OCI-LY1 (cell line): Measurements from ENCODE around the gene ZNF462.

Source experiments
- H2AFZ ChIP-seq: fragments of 200-600 bp; sonication (generic), shearing (Covaris generic); 2 replicates; pipeline ENCODE4 v1.6.0; 2014; ENCODE audit warnings: antibody characterized with exemption, mild to moderate bottlenecking, low read length
- H3F3A ChIP-seq: fragments of 200-600 bp; sonication (generic), shearing (Covaris generic); 2 replicates; pipeline ENCODE4 v1.6.0; 2014; ENCODE audit warnings: mild to moderate bottlenecking, antibody characterized with exemption, low read length, moderate library complexity; ENCODE audit not compliant: insufficient read depth
- H3K27ac ChIP-seq: fragments of 200-600 bp; sonication (generic); 2 replicates; pipeline ENCODE4 v1.5.1; 2014; ENCODE audit warnings: low read length, mixed run types, mild to moderate bottlenecking, low read depth; ENCODE audit not compliant: poor library complexity, severe bottlenecking
- H3K27me3 ChIP-seq: fragments of 200-600 bp; sonication (generic); 2 replicates; pipeline ENCODE4 v1.6.0; 2014; ENCODE audit warnings: antibody characterized with exemption, mild to moderate bottlenecking, low read length, moderate library complexity; ENCODE audit not compliant: insufficient read depth
- H3K36me3 ChIP-seq: fragments of 200-600 bp; sonication (generic); 2 replicates; pipeline ENCODE4 v1.6.1; 2014; ENCODE audit warnings: mild to moderate bottlenecking, antibody characterized with exemption, low read length, moderate library complexity, mixed read lengths; ENCODE audit not compliant: insufficient read depth
- H3K4me1 ChIP-seq: fragments of 200-600 bp; sonication (generic); 2 replicates; pipeline ENCODE4 v1.5.1; 2014; ENCODE audit warnings: mild to moderate bottlenecking, low read length, moderate library complexity; ENCODE audit not compliant: insufficient read depth, severe bottlenecking
- H3K4me2 ChIP-seq: fragments of 200-600 bp; sonication (generic), shearing (Covaris generic); 2 replicates; pipeline ENCODE4 v1.6.1; 2014; ENCODE audit warnings: low read length
- H3K4me3 ChIP-seq: fragments of 200-600 bp; sonication (generic); 2 replicates; pipeline ENCODE4 v1.5.1; 2014; ENCODE audit warnings: low read length, low read depth, mild to moderate bottlenecking, mixed read lengths; ENCODE audit not compliant: poor library complexity, severe bottlenecking
- H3K79me2 ChIP-seq: fragments of 200-600 bp; shearing (Covaris generic); 2 replicates; pipeline ENCODE4 v1.6.1; 2016; ENCODE audit warnings: mixed run types, low read length, mixed read lengths; ENCODE audit not compliant: insufficient read depth
- H3K9ac ChIP-seq: fragments of 200-600 bp; sonication (generic), shearing (Covaris generic); 2 replicates; pipeline ENCODE4 v1.6.1; 2014; ENCODE audit warnings: mild to moderate bottlenecking, low read length, mixed read lengths
- H3K9me2 ChIP-seq: fragments of 200-600 bp; sonication (generic), shearing (Covaris generic); 2 replicates; pipeline ENCODE4 v1.6.1; 2014; ENCODE audit warnings: low read depth, mild to moderate bottlenecking, low read length, mixed read lengths
- H3K9me3 ChIP-seq: fragments of 200-600 bp; shearing (Covaris generic); 2 replicates; pipeline ENCODE4 v1.6.1; 2014; ENCODE audit warnings: low read length, mixed read lengths
- H4K20me1 ChIP-seq: fragments of 200-600 bp; sonication (generic), shearing (Covaris generic); 2 replicates; pipeline ENCODE4 v1.6.0; 2016; ENCODE audit warnings: mild to moderate bottlenecking, low read length; ENCODE audit not compliant: insufficient read depth
- CTCF ChIP-seq: fragments of 200-600 bp; sonication (generic), shearing (Covaris generic); IDR thresholded peaks from 2 replicates; pipeline ENCODE4 v1.5.1; 2017; ENCODE audit warnings: mild to moderate bottlenecking, antibody characterized with exemption, low read length, moderate library complexity, mixed read lengths
- EZH2 ChIP-seq: fragments of 200-600 bp; sonication (generic), shearing (Covaris generic); IDR thresholded peaks from 2 replicates; pipeline ENCODE4 v1.8.0; 2017; ENCODE audit warnings: borderline replicate concordance, mixed run types, mild to moderate bottlenecking, antibody characterized with exemption, low read length, moderate library complexity, mixed read lengths

The ZNF462 gene

GRCh38 chr9:106893088-106893487 lies 30.1 kb downstream of the ZNF462 start:
- no peaks in the 10 kb centered on the region for H3K79me2 ChIP-seq
- H2AFZ ChIP-seq, result no peak overlapping the region

GRCh38 chr9:106896695-106897094 lies 33.7 kb downstream of the ZNF462 start:
- H3K27me3 ChIP-seq, result no peaks in the 10 kb centered on the region
- no peaks in the 10 kb centered on the region for H3K9me2 ChIP-seq
- H3K79me2 ChIP-seq, result no peaks in the 10 kb centered on the region
- no peaks in the 10 kb centered on the region for H3K9me3 ChIP-seq
- H3K4me3 ChIP-seq, result no peak overlapping the region
- H3K27ac ChIP-seq, result no peak overlapping the region
- H3K36me3 ChIP-seq, result no peaks in the 10 kb centered on the region
- no peak for TF ChIP-seq EZH2
- TF ChIP-seq CTCF, result no peak
- no peaks in the 10 kb centered on the region for H4K20me1 ChIP-seq
- no peaks in the 10 kb centered on the region for H3F3A ChIP-seq
- H3K4me2 ChIP-seq, result no peak overlapping the region
- H3K9ac ChIP-seq, result no peak overlapping the region
- no peak overlapping the region for H2AFZ ChIP-seq
- no peaks in the 10 kb centered on the region for H3K4me1 ChIP-seq

More at GRCh38 chr9:106893088-106893487, 30.1 kb downstream of the ZNF462 start:
- Histone ChIP-seq H3K27me3 (no peaks in the 10 kb centered on the region), H3K9ac (no peak overlapping the region), H3K4me3 (no peak overlapping the region), H4K20me1 (no peaks in the 10 kb centered on the region), H3K36me3 (no peaks in the 10 kb centered on the region), H3K9me3 (no peaks in the 10 kb centered on the region), H3K27ac (no peak overlapping the region), H3K9me2 (no peaks in the 10 kb centered on the region), H3K4me1 (no peaks in the 10 kb centered on the region), H3K4me2 (no peak overlapping the region), H3F3A (no peaks in the 10 kb centered on the region)
- no peak for TF ChIP-seq CTCF
- no peak for TF ChIP-seq EZH2

GRCh38 chr9:106897236-106897635 lies 34.3 kb downstream of the ZNF462 start:
- H3K9me2 ChIP-seq, result no peaks in the 10 kb centered on the region
- H2AFZ ChIP-seq, result no peak overlapping the region
- no peak overlapping the region for H3K4me2 ChIP-seq
- H3K4me1 ChIP-seq, result no peaks in the 10 kb centered on the region
- H3K27ac ChIP-seq, result no peak overlapping the region
- no peak overlapping the region for H3K9ac ChIP-seq
- TF ChIP-seq CTCF (no peak), EZH2 (no peak)
- no peaks in the 10 kb centered on the region for H3F3A ChIP-seq
- no peaks in the 10 kb centered on the region for H3K79me2 ChIP-seq
- no peaks in the 10 kb centered on the region for H3K27me3 ChIP-seq
- no peaks in the 10 kb centered on the region for H4K20me1 ChIP-seq
- H3K9me3 ChIP-seq, result no peaks in the 10 kb centered on the region
- no peak overlapping the region for H3K4me3 ChIP-seq
- H3K36me3 ChIP-seq, result no peaks in the 10 kb centered on the region
